GM21786 (cell line): ENCODE results near the gene PITPNM3.
"Not testable (repeated sequence)": the region's sequence is repeated elsewhere in the genome, so short reads cannot be mapped to it uniquely, and the experiment has no call there.

Experiments
- ATAC-seq: cut with Tn5 transposase; IDR thresholded peaks from one replicate; pipeline ENCODE4 v1.9.1; 2021; ENCODE audit not compliant: unreplicated experiment

Gene PITPNM3

DNA sequence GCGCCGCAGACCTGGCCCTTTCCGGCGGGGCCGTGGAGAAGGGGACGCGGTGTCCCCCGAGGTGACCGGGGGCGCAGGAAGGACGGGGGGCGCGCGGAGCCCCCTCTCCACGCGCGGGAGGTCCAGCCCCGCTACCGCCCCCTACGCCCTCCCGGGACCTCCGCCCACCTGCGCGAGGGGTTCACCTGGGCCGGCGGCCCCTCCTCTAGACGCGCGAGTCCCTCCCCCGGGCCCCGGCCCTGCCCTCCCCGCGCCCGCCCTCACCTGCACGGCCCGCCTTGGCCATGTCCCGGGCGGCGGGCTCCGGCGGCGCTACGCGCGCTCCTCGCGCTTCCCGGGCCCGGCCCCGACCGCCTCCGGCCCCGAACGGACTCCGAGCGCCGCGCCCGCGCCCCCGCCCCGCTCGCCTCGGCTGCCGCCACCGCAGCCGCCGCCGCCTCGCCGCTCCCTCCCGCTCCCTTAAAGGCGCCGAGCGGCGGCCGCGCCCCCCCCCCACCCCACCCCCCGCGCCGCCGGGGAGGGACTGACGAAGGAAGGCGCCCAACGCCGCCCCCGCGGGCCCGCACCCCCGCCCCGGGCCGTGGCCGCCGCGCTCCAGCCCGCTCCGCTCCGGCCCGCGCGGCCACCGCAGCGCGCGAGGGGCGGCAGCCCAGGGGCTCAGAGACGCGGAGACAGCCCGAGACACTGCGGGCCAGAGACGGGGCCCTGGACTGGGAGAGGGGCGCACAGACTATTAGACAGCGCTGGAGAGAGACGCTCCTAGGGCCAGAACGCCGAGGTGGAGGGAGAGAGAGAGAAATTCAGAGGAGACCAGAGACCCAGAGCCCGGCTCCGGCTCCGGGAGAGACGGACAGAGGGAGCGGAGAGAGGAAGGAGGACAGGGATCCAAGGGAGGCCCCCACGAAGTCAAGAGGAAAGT, at the start of gene PITPNM3:
Gene PITPNM3, minus strand, starts transcription at position 435 of the 919 bp plus-strand sequence. Its CDS starts 149 bp downstream, at position 286.
- no peak for ATAC-seq

DNA sequence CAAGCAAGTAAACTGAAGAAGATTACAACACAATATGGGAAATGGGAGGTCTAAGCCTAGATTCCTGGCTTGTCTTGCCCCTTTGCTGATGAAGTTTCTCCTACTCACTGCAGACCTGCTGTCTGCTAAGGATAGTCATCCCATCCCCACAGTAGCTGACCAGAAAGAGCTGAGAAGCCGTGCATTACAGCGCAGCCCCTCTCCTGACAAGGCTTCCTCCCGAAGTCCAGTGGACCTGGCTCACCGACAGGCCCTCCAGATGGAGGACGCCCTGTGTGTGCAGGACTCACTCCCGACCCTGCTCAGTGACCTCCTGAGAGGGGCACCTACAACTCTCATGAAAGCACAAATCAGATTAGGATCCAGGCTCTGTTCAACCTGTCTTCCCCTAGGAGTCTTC, 48.8 kb upstream of the PITPNM3 start:
- no peak for ATAC-seq

DNA sequence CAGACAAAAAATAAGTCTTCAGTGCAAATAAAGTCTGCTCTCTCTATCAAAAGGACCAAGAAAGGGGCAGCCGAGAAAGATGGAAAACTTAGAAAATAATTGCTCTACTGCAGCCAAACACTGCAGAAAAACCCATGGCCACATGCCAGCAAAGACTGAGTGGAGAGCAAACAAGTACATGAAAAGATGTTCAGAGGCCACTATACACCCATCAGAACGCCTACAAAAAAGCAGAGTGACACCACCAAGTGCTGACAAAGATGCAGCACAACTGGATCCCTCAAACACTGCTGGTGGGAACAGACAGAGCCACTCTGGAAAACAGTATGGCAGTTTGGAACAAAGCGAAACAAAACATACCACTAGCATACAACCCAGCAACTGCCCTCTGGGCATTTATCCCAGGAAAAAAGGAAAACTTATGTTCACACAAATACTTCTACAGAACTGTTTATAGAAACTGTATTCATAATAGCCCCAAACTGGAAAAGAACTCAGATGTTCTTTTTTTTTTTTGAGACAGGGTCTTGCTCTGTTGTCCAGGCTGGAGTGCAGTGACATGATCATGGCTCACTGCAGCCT, 47.5 kb upstream of the PITPNM3 start:
- ATAC-seq = no peak

DNA sequence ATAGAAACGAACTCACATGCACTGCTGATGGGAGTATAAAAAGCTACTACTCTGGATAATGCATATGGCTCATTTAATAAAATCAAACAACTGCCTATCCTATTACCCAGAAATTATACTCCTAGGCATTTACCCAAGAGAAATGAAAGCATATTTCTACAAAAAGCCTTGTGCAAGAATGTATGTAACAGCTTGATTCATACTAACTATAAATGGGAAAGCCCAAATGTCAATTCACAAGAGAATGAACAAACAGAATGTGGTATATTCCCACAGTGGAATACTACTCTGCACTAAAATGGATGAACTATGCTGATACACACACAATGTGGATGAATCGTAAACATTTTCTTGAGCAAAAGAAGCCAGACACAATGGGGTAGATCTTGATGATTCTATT, 45.8 kb upstream of the PITPNM3 start:
- ATAC-seq = no peak

DNA sequence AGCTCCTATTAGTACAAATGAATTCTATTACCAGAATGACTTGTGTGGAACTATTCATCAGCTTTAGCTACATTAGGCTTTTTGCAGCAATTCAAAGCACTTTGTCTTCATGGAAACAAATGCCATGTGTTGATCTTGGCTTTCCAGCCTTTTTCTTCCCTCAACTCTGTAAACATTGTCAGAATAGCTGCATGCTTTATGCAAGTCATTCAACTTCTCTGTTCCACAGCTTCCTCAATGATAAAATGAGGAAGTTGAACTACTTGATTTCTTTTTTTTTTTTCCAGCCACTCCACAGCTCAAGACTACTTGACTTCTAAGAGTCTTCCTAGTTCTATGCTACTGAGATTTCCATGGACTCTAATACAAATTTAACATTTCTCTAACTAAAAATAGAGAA, 43.0 kb upstream of the PITPNM3 start:
- ATAC-seq = no peak

DNA sequence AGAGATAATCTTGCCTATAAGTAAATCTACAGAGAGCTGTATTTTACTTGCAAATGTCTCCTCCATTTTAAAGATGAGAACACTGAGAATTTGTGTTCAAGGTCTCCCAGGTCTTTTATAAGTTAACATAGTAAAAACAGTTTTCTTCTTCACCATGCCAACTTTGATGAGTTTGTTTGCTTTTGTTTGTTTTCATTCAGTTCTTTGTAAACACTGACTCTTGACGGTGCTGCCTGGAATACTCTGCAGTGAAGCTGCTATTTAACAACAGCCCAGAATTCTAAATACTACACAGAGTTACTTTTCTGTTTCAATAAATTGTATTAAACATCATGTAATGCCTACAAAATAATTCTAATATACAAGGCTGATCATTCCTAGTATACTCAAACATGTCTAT, 41.4 kb upstream of the PITPNM3 start:
- ATAC-seq = no peak

DNA sequence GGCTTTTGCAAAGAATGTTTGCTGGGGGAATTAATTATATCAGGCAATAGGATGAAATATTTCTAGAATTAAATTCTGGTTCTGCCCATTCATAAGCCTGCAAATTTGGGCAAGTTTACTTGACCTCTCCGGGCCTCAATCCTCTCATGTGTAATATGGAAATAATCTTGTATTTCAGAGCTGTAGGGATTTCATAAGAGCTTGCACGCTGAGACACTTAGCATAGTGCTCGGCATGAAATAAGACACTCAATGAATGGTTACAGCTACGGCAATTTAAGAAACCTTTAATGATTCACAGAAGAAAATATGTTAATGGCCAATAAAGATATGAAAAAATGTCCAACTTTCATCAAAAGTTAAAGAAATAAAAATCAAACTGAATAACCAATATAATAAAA, 40.6 kb upstream of the PITPNM3 start:
- no peak for ATAC-seq

DNA sequence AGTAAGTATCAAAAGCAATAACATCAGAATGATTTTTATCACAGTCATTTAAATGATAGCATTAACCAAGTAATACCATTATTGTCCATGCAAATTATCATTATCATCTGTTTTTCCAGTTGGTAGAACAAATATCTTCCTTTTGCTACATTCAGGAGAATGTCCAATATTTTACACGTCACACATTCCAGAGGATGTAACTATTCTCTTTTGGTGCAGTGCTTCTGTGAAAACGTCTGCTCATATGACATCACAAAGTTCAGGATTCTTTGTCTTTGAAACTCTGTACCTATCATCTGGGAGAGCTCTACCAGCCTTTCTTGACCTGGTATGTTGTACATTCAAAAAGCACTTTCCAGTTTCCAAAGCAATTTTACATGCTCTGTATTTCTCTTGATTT, 40.2 kb upstream of the PITPNM3 start:
- ATAC-seq = no peak

DNA sequence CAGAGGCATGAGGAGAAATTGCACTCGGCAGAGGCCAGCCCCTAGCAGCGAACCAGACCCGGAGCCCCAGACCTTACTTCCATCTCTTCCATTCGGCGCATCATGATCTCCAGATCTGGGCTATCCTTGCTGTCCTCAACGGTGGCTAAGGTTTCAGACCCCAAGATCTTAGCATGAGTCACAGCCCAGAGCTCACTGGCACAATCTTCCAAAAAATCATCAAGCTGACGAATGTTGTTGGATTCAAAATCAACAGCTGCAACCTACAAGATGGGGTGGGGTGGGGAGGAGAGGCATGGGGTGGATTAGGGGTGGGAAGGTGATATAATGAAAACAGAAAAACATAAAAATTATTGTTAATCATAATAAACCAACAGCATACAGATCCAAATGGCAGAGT, 39.7 kb upstream of the PITPNM3 start:
- no peak for ATAC-seq

DNA sequence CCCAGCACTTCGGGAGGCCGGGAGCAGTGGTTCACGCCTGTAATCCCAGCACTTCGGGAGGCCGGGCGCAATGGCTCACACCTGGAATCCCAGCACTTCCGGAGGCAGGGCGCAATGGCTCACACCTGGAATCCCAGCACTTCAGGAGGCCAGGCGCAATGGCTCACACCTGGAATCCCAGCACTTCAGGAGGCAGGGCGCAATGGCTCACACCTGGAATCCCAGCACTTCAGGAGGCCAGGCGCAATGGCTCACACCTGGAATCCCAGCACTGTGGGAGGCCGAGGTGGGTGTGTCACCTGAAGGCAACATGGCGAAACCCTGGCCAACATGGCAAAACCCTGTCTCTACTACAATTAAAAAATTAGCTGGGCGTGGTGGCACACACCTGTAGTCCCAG, 37.0 kb upstream of the PITPNM3 start:
- ATAC-seq = not testable (repeated sequence)

DNA sequence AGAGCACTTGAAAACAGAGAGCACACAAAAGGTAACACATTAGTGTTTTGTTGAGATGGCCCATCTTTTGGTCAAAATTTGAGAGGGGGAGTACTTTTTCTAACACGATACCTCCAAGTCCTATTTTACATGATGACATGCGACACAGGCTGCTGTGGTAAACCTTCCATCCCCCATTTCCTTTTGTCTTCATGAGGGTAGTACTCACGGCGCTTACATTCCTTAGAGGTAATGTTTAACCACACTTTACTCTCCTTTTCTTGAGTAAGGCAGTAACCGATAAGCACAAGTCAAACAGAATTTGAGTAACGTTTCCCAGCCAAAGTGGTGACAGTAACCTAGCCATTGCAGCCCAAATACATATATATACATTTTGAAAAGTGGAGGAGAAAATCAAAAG, 35.8 kb upstream of the PITPNM3 start:
- no peak for ATAC-seq

DNA sequence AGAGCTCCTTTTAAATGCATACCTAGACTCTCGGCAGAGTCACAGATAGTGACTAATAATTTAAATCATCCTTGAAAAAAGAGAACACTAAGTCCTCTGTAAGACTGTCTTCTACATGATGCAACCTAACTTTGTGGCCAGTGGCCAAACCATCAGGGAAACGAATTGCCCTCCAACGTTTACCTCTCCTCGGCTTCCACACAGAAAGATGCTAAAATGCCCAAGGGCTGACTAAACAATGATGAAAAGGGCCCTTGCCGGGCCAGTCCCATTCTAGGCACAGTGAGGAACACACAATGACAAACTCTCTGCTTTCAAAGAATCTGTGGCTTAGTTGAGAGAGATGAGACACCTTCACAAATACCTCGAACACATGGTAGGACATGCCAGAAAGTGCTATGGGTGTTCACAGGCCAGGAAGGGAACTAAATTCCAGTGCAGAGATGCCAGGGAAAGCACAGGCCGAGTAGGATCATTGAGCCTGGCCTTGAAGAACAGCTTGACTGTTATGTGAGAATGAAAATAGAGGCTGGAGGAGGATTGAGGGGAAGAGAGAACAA, 35.3 kb upstream of the PITPNM3 start:
- no peak for ATAC-seq

DNA sequence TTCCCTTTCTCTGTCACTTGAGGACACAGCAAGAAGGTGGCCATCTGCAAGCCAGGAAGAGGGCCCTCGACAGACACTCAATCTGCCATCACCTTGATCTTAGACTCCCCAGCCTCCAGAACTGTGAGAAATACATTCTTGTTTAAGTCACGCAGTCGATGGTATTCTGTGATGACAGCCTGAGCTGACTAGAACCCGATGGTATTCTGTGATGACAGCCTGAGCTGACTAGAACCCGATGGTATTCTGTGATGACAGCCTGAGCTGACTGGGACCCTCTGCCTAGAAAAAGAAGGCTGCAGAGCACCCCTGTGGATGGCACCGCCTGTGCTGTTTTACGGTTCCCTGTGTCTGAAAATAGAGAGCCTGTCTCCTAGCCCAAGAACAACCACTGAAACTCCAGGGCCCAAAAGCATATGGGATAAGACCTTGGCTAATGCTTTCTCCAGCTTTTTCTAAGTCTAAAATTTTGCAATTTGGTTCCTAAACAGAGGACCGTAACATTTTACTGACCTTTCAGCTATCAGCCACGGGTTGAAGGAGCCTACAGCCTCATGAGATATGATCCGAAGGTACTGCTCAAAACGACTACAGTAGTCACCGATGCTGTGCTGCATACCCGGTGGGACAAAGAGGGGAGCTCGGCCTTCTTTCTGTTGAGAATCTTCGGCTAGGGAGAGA, 33.1 kb upstream of the PITPNM3 start:
- ATAC-seq = no peak

DNA sequence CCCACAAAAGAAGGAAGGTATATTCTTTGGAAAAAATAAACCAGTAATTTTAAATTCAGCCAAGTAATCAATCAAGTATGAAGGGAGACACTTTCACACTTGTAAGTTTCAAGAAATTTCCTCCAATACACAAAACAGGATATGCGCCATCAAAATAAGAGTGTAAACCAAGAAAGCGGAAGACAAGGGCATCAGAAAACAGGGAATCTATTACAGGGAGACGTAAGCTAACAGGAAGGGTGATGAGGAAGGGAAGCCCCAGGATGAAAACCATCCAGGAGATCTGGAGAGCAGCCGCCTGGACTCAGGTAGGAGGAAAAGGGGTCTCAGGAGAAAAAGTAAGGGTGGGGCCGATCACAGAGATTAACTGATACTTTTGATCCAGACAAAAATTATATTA, 31.8 kb upstream of the PITPNM3 start:
- ATAC-seq = no peak

DNA sequence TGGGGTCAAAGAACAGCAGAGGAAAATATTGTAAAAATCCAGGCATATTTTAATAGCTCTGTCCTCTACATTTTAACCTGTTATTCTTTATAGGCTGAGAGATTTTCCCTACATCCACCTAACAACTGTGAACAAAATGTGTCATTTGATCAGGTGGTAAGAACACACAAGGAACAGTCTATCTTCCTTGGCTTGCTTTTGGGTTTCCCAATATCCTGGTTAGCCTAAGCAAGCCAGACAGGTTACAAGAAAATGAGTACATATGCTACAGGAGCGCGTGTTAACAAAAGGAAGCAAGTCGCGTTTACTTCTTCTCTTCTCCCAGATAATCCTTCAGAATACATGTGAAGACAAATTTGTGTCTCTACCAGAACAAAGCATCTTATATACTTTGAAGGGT, 31.0 kb upstream of the PITPNM3 start:
- no peak for ATAC-seq

DNA sequence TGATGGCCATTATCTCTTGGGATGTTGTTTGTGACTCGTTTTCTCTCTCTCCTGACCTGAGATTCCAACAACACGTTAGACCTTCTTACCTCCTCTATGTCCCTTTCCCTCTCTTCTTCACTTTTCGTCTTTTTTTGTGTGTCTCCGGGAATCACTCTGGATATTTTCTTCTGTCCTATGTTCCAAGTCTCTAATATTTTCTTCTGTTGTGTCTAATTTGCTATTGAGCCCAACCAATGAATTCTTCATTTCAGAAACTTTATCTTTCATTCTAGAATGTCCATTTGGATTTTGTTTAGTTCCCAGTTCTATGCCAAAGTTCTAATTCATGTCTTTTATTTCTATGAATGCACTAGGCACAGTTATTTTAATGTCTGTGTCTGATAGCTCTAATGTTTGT, 27.1 kb upstream of the PITPNM3 start:
- no peak for ATAC-seq

DNA sequence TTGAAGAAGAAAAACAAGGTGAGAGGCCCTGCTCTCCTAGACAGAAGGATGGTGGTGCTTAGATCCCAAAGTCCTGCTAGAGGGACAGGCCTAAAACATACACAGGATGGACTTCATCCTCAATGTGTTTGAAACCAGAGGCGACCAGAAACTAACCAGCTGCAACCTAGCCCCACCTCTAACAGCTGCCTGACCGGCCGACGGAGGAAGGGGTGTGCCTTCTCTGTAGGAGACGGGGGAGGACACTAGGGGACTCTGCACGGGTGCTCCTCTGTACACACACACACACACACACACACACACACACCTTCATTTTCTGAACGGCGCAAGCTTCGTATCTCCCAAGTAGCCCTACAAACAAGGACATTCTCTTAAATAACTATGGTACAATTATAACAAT, 24.3 kb upstream of the PITPNM3 start:
- no peak for ATAC-seq

DNA sequence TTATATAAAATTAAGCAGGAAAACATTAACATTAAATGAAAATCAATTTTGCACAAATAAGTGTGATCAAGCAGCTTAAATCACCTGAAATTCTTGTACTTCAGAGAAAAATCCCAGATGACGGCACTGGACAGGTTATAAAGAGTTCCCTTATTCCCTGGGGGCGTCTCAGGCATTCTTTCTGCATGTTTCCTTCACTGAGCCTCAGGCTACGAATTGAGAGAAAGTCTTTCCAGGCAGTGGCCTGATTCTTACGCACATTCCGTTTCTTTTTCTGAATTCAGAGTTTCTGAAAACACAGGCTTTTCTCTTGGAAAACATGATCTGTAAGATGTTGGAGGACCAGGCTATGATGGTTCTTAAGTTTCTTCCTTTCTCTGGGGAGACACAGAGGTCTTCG, 22.1 kb upstream of the PITPNM3 start:
- ATAC-seq = no peak

DNA sequence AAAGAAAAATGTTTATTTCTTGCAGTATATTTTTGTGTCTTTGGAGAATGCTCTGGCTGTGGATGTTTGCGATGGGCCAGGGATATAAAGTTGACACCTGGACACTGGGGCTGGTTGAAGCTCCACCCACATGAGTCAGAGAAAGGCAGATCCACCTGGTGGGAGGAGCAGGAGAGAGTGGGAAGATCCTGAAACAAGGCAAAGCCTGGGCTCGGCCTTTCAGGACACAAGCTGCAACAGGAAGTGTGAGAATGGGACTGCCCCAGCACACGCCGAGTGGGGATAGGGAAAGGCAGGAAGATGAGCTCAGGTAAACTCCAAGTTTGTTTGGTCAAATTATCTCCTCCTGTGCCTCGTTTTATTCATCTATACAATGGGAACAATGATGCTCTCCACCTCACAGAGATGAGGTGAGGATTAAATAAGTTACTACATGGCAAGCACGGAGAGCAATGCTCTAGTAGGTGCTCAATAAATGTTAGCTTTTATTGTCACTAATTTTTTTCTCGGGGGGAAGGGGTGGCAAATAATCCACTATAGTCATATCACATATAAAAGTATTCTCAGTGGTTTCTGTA, 21.4 kb upstream of the PITPNM3 start:
- ATAC-seq = no peak

DNA sequence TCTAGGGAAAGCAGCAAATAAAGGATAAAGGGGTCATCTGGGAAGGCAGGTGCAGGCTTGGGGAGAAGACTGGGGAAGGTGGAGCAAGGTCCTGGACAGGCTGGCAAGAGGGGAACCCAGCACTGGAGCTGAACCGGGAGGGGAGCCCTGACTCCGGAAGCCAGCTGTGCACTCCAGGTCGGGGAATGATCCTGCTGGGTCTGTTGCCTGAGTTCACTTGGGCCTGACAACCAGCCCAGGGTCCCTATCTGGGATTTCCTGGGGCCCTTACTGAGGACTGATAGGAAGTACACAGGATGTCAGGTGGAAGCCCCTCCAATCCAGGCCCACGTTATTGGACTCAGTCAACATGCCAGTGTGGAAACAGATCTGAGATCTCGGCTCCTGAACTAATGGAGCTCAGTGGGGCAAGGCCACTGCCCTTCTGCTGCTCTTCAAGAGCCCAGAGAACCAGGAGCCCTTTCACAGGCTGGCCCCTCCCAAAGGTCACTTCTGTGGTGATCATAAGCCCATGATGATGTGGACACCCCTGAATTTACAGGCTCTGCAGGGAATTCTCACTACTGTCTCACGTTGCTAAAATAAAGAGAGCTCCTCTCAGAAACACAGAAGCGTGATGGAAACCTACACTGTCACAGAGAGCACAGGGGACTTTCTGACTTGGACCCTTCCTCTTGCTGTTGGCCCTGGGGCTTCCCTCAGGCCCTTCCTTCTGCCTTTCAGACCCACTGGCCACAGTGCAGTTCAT, 19.9 kb upstream of the PITPNM3 start:
- no peak for ATAC-seq

DNA sequence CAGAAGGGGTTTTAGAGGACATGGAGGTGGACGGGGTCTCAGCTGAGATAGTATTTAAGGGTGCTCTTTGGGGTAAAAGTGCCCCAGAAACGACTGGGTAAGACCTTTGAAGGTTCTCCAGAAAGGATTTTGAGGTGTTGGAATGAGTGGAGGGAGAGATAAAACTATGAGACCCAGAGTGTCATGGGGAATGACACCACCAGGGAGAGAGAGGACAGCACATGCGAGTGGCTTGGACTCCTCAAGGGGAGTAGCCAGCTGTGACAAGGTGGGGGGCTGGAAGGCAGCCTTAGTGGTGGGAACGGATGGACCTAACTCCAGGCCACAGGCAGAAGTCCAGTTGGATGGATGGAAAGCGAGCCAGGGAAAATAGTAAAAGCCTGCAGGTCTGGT, 19.2 kb upstream of the PITPNM3 start:
- no peak for ATAC-seq
